Right kidney (tissue), 1 donor: ENCODE measurements around the gene EHMT1.

ENCODE experiments used
- DNase-seq: peaks from one replicate; pipeline ENCODE4 v3.0.0-alpha.2; 2016

Gene EHMT1

GRCh38 chr9:137787786-137788505, 169.1 kb downstream of the EHMT1 start:
- no peak for DNase-seq

DNA sequence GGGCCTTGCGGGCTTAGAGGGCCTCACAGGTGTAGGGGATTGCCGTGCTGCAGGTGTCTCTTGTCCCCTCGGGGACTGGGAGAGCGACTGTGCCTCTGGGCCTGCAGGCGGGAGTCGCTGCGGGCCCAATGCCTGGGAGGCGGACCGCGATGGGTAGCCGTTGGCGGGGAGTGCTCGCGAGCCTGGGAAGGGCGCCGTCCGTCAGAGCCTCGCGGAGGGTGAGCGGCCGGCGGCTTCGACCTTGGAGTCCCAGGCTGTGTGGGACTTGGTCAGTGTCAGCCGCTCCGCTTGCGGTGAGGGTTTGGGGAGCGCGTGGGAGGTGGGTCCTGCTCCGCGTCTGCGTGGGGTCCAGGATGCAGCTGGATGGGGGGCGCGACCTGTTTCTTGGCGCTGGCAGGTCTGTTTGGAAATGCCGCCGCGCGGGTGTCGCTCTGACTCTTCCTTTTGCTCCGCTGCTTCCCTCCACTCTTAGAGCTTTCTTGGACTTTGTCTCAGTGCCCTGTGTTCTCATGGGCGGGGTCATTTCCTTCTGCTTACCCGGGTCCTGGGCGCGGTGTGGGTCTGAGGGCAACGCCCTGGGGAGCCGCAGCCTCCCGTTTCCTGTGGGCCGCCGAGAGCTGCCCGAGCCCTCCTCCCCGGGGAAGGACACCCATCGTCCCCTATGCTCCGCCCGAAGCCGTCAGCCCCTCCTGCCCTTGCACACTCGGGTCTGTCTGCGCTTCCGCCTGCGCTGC, 169.9 kb downstream of the EHMT1 start:
- peak; percentile 15 for DNase-seq

GRCh38 chr9:137789295-137789895, 170.6 kb downstream of the EHMT1 start:
- no peak for DNase-seq

DNA sequence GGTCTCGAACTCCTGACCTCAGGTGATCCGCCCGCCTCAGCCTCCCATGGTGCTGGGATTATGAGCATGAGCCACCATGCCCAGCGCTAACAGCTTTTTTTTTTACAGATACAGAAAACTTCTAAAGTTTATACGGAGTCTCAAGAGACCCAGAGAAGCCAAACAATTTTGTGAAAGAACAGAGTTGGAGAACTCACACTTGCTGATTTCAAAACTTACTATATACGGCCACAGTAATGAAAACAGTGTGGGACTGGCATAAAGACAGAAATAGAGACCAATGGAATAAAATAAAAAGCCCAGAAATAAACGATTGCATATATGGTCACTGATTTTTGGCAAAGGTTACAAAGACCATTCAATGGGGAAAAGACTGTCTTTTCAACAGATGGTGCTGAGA, 173.1 kb downstream of the EHMT1 start:
- no peak for DNase-seq

DNA sequence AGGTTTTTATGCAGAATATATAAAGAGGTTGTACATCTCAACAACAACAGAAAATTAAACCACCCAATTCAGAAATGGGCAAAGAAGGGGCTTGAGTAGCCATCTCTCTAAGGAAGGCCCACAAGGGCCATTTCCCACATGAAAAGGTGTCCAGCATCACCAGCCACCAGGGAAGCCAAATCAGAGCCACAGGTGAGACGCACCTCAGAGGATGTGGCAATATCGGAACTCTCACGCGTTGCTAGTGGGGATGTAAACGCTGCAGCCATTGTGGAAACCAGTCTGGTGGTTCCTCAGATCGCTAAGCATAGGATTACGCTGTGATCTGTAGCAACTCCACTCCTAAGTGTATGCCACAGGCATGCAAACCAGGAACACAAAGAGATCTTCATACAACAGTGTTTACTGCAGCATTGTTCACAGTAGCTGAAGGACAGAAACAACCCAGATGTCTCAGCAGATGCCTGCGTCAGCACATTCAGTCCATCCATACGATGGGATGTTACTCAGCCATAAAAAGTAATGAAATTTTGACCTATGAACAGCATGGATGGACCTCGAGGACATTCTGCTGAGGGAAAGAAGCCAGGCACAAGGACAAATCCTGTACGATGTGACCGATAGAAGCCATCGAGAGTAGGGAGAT, 174.5 kb downstream of the EHMT1 start:
- no peak for DNase-seq

- DNase-seq: no peak
Measured at GRCh38 chr9:137795156-137795666, 176.4 kb downstream of the EHMT1 start.

DNA sequence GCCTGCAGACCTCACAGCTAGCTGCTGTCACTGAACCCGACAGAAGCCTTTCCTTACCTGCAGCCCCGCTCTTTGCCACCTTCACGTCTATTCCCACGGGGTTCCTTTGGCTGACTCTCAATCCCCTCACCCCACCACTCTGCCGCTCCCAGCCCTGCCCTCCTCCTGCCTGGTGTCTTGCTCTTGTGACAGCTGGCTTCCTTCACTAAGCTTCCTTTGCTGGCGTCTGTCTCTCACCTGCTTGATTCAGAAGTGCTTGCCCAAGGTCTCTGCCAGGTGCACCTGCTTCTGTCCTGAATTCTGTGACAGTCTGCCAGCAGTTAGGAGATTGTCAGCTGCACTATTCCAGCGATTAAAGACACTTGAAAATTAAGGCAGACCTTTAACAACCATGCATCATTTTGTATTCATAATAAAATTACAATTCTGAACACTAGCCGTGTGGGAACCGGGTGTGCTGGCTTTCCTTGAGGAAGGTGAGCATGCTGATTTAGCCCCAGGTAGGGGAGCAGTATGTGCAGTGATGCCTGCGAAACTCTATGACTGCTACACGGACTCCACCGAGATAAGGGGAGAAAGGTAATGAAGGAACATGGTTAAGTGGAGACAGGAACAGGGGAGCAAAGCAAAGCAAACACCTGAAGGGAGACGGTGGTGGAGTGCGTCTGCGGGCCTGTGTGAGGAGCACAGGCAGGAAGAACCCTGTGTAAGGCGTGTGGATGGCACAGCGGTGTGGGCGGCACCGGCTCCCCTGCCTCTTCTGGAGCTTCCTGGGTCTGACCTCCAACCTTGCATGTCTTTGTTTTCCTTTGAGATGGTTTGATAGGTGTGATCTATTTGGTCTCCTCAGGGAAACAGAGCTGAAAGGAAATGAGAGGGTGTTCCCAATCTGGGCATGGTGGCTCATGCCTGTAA, 178.7 kb downstream of the EHMT1 start:
- DNase-seq: no peak

DNA sequence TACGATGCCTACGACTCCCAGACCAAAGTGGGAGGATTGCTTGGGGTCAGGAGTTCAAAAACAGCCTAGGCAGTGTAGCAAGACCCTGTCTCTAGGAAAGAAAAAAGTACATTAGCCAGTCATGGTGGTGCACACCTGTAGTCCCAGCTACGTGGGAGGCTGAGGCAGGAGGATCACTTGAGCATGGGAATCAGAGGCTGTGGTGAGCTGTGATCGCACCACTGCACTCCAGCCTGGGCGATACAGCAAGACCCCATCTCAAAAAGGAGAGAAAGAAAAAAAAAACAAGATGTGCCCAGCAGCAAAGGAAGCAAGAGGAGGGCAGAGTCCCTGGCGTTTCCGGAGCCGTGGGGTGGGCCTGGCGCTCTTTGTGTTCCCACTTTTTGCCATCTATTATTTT, 179.3 kb downstream of the EHMT1 start:
- no peak for DNase-seq

DNA sequence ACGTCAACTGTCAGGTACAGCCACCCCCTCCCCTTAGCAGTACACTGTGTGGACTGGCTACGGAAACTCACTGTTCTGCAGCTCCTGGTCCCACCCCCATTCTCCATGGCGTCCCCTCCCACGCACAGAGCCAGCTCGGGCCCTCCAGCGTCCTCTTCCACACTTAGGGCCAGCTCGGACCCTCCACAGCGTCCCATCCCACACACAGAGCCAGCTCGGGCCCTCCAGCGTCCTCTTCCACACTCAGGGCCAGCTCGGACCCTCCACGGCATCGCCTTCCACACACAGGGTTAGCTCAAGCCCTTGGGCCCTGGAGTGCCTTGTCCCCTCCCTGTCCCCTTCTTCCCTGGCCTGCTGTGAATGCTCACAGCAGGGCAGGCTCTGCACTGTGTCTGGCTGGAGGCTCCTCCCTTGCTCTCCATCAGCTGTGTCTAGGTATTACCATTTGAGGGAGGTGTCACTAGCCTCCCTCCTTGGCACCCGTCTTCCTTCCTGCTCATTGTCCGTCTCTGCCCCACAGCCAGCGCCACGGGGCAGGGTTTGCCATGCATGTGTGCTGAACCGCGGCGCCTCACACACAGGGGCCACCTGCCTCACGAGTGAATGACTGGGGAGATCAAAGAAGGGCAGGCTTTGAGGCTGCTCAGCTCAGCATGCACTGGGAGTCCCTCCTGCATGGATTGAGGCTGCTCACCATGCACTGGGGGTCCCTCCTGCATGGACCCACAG, 180.3 kb downstream of the EHMT1 start:
- no peak for DNase-seq

DNA sequence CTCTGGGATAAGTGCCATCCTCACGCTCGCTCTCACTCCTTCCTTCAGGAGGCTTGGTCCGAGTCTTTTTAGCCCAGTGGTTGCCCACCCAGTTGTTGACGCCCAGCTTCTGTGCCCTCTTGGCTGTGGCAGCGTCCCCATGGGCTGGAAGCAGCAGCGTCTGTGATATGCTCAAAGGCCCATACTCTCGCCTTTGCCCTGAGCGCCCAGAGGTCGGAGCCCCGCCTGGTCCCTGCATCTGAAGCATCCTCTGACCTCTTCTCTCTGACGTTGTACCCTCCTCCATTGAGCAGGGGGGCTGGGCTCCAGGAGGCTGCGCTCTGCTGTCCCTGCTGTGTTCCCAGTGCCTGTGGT, 180.8 kb downstream of the EHMT1 start:
- DNase-seq: no peak

DNA sequence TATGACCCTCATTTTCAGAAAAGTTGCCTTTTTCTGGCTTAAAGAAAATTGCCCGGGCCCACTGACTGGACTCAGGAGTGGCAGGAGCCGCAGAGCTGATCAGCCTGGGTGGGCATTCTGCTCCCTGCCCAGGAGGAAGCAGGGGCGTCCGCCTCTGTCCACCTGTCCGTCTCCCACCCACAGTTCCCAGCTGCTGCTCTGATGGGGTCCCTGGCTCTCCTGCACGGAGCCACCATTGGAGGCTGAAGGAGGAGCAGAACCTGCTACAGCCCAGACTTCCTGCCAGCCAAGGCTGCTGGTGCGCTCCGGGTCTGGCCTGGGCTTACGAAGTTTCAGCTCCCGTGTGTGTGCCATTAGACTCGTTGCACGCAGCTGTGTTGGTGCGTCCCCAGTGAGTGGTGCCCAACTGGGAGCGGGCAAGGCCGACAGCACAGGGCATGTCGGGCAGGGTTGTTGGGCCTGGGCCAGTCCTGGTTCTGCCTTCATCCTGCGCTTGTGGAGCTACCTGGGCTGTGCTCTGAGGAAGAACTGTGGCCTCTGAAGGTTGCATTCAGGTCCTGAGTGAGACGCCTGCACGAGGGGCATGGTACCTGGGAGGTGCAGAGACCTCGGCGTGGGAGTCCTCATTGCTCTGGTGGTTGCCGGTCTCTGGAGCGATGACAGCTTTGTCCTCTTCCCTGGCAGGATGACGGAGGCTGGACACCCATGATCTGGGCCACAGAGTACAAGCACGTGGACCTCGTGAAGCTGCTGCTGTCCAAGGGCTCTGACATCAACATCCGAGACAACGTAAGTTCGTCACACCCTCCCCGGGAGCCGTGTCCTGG, 181.6 kb downstream of the EHMT1 start:
- no peak for DNase-seq

DNA sequence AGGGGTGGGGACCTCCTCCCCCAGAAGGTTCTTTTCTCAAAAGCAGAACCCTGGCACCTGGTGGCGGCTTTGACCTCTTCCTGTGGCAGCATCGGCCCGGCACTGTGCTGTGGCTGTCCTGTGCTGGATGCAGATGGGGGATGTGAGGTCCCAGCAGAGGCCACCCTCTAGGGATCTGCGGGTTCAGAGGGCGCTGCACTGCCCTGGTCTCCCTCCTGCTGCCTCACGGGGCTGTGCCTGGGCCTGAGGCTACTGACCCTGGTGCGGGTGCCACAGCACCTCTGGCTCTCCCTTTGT, 182.2 kb downstream of the EHMT1 start:
- DNase-seq: no peak

GRCh38 chr9:137802021-137802420, 183.2 kb downstream of the EHMT1 start:
- no peak for DNase-seq

GRCh38 chr9:137802521-137803243, 183.9 kb downstream of the EHMT1 start:
- peak; percentile 16 for DNase-seq

DNA sequence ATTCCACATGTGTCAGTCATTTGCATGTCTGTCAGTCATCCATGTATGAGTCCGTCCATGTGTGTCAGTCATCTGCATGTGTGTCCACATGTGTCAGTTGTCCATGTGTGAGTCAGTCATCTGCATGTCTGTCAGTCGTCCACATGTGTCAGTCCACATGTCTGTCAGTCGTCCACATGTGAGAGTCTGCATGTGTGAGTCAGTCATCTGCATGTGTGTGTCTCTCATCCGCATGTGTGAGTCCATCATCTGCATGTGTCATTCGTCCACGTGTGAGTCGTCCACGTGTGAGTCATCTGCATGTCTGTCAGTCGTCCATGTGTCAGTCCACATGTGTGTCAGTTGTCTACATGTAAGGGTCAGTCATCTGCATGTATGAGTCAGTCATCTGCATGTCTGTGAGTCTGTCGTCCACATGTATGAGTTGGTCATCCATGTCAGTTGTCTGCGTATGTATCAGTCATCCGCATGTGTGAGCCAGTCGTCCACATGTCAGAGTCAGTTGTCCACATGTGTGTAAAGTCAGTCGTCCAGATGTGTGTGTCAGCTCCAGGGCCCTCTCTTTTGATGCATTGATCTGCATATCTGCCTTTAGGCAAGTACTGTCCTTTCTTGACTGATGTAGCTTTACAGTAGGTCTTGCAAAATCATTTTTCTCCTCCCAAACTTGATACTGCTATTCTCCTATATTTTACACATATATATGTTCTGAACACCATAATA, 186.3 kb downstream of the EHMT1 start:
- no peak for DNase-seq

DNA sequence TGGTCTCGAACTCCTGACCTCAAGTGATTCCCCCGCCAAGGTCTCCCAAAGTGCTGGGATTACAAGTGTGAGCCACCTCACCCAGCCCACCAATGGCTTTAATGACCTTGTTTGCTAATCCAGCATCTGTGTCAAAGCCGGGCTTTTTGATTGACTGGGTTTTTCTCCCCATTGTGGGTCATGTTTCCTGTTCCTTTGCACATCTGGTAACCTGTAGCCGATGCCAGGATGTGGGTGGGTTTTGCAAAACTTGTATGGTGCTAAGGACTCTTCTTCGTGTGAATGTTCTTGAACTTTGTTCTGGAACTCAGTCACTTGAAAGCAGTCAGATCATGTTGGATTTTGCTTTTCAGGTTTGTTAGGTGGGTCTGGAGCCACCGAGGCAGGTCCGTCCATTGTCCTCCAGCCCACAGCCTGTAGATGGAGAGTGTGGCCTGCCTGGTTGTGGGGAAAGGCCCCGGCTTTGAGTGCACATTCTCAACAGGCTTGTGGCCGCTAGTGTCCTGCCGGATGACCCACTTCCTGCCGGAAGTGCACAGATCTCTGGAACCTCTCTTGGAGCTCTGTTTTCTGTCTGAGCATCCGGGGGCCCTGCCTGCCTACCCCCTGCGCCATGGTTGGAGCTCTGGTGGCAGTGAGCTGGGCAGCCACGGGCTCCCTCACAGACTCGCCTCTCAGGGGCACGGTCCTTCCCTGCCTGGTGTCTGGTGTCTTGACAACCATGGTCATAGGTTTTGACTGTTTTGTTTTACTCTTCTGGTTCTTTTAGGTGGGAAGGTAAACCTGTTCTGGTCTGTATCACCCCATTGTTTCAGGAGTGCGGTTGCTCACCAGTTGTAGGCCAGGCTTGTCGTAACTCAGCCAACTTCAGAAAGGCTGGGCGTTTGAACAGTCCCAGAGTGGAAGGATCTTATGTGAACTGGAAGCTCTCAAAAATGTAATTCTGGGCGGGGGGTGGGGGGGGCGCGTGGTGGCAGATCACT, 189.2 kb downstream of the EHMT1 start:
- no peak for DNase-seq

DNA sequence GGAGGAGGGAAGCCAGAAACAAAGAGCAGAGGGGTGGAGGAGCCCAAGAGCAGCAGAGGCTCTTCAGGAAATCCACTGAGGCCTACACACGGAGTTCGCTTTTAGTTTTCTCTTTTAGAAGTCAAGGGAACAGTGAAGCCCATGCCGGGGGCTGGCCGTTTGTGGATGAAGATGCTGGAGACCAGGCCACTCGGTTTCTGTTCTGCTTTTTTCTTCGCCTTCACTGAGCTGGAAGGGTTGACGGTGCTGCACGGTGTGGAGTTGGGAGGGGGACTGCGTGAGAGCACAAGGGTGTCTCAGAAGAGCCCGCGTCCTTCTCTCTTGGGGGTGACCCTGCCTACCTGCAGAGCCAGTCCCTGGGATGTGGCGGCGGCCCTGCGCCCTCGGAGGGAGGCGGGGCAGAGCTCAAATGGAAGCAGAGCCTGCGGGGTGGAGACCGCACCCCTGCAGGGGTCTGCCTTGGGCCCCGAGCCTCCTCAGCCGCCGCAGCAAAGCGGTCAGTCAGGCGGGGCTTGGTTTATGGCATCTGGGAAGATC, 190.3 kb downstream of the EHMT1 start:
- DNase-seq: no peak
